SJCRH30 (cell line): ENCODE results near the gene SLC5A6. TPM values are rescaled to one million over a fixed set of nuclear protein-coding genes. Genes with fewer than 3 reads are reported as not detected.
"Not testable (repeated sequence)": the region's sequence is repeated elsewhere in the genome, so short reads cannot be mapped to it uniquely, and the experiment has no call there.

Experiments used
- DNase-seq, 2 experiments: peaks; one replicate each; pipeline ENCODE4 v3.0.0-alpha.2; 2015 to 2020
- H3K27ac ChIP-seq: fragments of 250-450 bp; sonication (Bioruptor Pico); 2 replicates; pipeline ENCODE4 v1.5.1; 2020; ENCODE audit warnings: mild to moderate bottlenecking, moderate library complexity
- H3K27me3 ChIP-seq: fragments of 250-450 bp; sonication (Bioruptor Pico); 2 replicates; pipeline ENCODE4 v1.5.1; 2020; ENCODE audit warnings: mild to moderate bottlenecking, moderate library complexity
- H3K36me3 ChIP-seq: fragments of 250-450 bp; sonication (Bioruptor Pico); 2 replicates; pipeline ENCODE4 v1.5.1; 2020; ENCODE audit warnings: mild to moderate bottlenecking, moderate library complexity
- H3K4me1 ChIP-seq: fragments of 250-450 bp; sonication (Bioruptor Pico); 2 replicates; pipeline ENCODE4 v1.5.1; 2020; ENCODE audit warnings: mild to moderate bottlenecking, moderate library complexity
- H3K4me3 ChIP-seq: fragments of 250-450 bp; sonication (Bioruptor Pico); 2 replicates; pipeline ENCODE4 v1.5.1; 2020; ENCODE audit warnings: mild to moderate bottlenecking, moderate library complexity
- H3K9me3 ChIP-seq: fragments of 250-450 bp; sonication (Bioruptor Pico); replicated peaks from 2 replicates; pipeline ENCODE4 v1.5.1; 2020; ENCODE audit warnings: mild to moderate bottlenecking, moderate library complexity
- total RNA-seq: library from RNA; depleted of rRNA; stranded (reverse); fragments of >200 nt; shearing (Covaris generic); gene quantifications from 2 replicates; pipeline ENCODE4 v1.2.3, GENCODE V29; 2014

SLC5A6 gene
- total RNA-seq, 1 experiment from 2014 or later: 95.9 TPM

GRCh38 chr2:27203741-27204140 lies 8.3 kb downstream of the SLC5A6 start:
- Histone ChIP-seq H3K9me3 (no peaks in the 10 kb centered on the region), H3K4me3 (no peak overlapping the region), H3K4me1 (no peaks in the 10 kb centered on the region), H3K27ac (no peak overlapping the region), H3K27me3 (no peaks in the 10 kb centered on the region), H3K36me3 (peaks cover 63% of the 10 kb centered on the region)
- DNase-seq: no peak

DNA sequence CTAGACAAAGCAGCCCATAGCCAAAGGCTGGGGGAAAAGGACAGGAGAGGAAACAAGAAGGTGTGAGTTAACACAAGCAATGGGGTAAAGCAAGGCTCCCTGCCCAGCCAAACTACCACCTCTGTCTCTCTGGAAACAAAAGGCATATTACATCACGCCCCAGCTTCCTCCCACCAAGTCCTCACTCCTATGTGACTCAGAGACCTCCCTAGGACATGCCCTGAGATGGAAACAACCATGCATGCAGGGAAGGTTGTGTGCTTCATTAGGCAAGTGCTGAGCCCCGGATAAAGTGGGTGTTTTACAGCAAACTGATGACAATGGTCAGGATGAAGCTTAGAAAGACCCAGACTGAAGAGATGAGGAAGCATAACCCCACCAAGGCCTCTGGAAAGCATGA lies 9.2 kb downstream of the SLC5A6 start:
- no peak for DNase-seq
- Histone ChIP-seq H3K36me3 (peaks cover 57% of the 10 kb centered on the region), H3K4me1 (no peaks in the 10 kb centered on the region), H3K27me3 (no peaks in the 10 kb centered on the region), H3K9me3 (no peaks in the 10 kb centered on the region), H3K4me3 (no peak overlapping the region), H3K27ac (no peak overlapping the region)

DNA sequence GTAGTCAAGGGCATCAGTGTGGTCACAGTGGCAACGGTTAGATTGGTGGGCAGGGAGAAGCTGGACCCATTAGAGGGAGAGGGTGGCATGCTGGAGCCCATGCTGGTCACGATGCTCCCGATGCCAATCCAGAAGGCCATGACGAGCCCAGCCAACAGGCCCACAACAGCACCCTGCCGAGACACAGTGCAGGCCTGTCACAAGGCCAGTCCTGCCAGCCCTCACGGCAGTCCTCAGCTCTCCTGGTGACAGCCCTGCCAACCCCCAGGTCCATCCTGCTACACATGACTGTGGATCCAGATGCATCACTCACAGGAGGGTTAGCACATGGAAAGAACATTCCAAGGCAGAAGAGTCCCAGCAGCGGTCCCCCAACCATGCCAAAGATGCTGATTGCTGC lies 10.4 kb downstream of the SLC5A6 start:
- no peak overlapping the region for H3K27ac ChIP-seq
- DNase-seq: no peak
- H3K4me3 ChIP-seq: no peak overlapping the region
- no peaks in the 10 kb centered on the region for H3K9me3 ChIP-seq
- H3K27me3 ChIP-seq: no peaks in the 10 kb centered on the region
- H3K4me1 ChIP-seq: no peaks in the 10 kb centered on the region
- H3K36me3 ChIP-seq: peaks cover 46% of the 10 kb centered on the region

DNA sequence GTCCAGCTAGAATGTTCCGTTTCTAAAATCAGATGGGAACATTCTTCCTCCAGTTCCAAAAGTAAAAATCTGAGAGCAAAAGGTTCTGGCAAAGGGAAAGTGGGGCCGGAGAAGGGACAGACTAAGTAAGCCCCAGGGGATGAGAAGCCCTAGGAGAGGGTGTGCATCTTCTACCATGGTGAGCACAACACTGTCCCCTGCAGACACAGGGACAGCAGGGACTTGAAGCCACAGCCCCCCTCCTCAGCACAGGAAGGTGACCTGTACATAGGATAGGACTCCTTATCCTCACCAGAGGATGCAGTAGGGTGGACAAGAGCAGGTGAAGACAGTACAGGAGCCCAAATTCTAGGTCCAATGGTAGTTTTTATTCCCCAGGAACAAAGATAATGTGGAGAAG lies 12.8 kb downstream of the SLC5A6 start:
- Histone ChIP-seq H3K4me1 (no peaks in the 10 kb centered on the region), H3K27me3 (no peaks in the 10 kb centered on the region), H3K36me3 (peaks cover 25% of the 10 kb centered on the region), H3K27ac (no peak overlapping the region), H3K4me3 (no peak overlapping the region), H3K9me3 (no peaks in the 10 kb centered on the region)
- DNase-seq: no peak

GRCh38 chr2:27198627-27199026 lies 13.4 kb downstream of the SLC5A6 start:
- no peak for DNase-seq
- H3K9me3 ChIP-seq: no peaks in the 10 kb centered on the region
- no peaks in the 10 kb centered on the region for H3K27me3 ChIP-seq
- H3K4me1 ChIP-seq: no peaks in the 10 kb centered on the region
- no peak overlapping the region for H3K27ac ChIP-seq
- no peak overlapping the region for H3K4me3 ChIP-seq
- peaks cover 19% of the 10 kb centered on the region for H3K36me3 ChIP-seq

- DNase-seq, H3K27me3 ChIP-seq, H3K4me3 ChIP-seq, H3K4me1 ChIP-seq, H3K9me3 ChIP-seq, H3K27ac ChIP-seq: not testable (repeated sequence)
- peaks cover 15% of the 10 kb centered on the region for H3K36me3 ChIP-seq
Measured at GRCh38 chr2:27198068-27198467, 14.0 kb downstream of the SLC5A6 start.

DNA sequence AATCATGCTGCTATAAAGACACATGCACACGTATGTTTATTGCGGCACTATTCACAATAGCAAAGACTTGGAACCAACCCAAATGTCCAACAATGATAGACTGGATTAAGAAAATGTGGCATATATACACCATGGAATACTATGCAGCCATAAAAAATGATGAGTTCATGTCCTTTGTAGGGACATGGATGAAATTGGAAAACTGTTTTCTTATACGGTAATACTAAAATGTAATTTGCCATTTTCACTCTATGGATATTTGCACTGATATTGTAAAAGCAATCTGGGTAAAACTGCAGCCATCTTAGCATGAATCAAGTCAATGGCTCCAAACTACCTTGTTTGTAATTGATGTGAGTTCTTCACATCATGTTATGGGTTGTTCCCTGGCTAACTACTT lies 16.3 kb downstream of the SLC5A6 start:
- H3K4me3 ChIP-seq, H3K27ac ChIP-seq, H3K27me3 ChIP-seq: not testable (repeated sequence)

GRCh38 chr2:27194538-27195354 lies 17.3 kb downstream of the SLC5A6 start:
- H3K36me3 ChIP-seq: no peaks in the 10 kb centered on the region; the same call in 1 of the 2 replicates
- no peak for DNase-seq
- no peak overlapping the region for H3K4me3 ChIP-seq
- no peaks in the 10 kb centered on the region for H3K9me3 ChIP-seq
- H3K4me1 ChIP-seq: no peaks in the 10 kb centered on the region
- H3K27me3 ChIP-seq: 0 out of 2 replicates have a peak, but pooled peaks cover 3% of the 10 kb centered on the region
- no peak overlapping the region for H3K27ac ChIP-seq

More for the DNA sequence above, 16.3 kb downstream of the SLC5A6 start:
- not testable (repeated sequence) for DNase-seq, H3K4me1 ChIP-seq, H3K36me3 ChIP-seq, H3K9me3 ChIP-seq

- Histone ChIP-seq H3K36me3 (no peaks in the 10 kb centered on the region), H3K4me3 (no peak overlapping the region), H3K27me3 (peaks cover 17% of the 10 kb centered on the region; the same call in 1 of the 2 replicates)
Measured at GRCh38 chr2:27191070-27191829, 20.8 kb downstream of the SLC5A6 start.

GRCh38 chr2:27189989-27190388 lies 22.1 kb downstream of the SLC5A6 start:
- H3K4me3 ChIP-seq: no peak overlapping the region
- no peak overlapping the region for H3K27ac ChIP-seq
- H3K27me3 ChIP-seq: peaks cover 17% of the 10 kb centered on the region; the same call in 1 of the 2 replicates
- no peaks in the 10 kb centered on the region for H3K36me3 ChIP-seq
- no peaks in the 10 kb centered on the region for H3K4me1 ChIP-seq
- no peak for DNase-seq
- H3K9me3 ChIP-seq: no peaks in the 10 kb centered on the region

More at GRCh38 chr2:27191070-27191829, 20.8 kb downstream of the SLC5A6 start:
- H3K9me3 ChIP-seq: no peaks in the 10 kb centered on the region
- DNase-seq: peak; percentile 58 to 76
- H3K27ac ChIP-seq: no peak overlapping the region
- H3K4me1 ChIP-seq: no peaks in the 10 kb centered on the region

DNA sequence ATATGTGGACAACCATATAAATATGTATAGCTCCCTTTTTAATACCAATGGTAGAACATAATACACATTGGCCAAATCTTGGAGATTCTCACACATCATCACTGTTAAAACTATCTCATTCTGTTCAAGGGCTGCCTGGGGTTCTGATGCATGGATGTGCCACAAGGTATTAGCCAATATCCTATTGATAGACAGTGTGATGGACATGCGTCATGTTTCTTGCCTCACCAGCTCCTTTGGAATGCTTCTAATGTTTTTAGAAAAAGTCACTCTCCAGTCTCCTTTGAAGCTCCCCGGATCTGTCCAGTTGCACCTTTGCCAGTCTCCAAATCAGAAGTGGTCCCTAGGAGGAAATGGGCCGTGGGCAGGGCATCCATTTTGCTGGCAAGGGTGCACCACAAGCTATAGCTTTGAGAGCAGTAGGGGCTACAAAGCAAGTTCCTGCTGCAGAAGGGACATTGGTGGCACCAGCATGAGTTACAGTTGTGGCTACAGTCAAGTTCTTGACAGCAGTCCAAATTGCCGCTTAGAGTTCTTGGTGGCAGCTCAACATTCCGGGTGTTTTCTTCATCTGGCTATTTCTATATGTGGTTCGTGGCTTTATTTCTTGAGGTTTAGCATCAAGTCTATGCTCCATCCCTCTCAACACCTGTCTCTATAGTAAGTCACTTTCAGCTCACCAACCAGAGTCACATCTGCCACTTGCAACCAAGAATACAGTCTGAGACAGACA lies 25.3 kb downstream of the SLC5A6 start:
- H3K36me3 ChIP-seq: no peaks in the 10 kb centered on the region
- H3K27ac ChIP-seq: no peak overlapping the region
- no peaks in the 10 kb centered on the region for H3K9me3 ChIP-seq
- H3K4me1 ChIP-seq: no peaks in the 10 kb centered on the region
- no peak overlapping the region for H3K4me3 ChIP-seq
- no peak for DNase-seq
- H3K27me3 ChIP-seq: peaks cover 23% of the 10 kb centered on the region

DNA sequence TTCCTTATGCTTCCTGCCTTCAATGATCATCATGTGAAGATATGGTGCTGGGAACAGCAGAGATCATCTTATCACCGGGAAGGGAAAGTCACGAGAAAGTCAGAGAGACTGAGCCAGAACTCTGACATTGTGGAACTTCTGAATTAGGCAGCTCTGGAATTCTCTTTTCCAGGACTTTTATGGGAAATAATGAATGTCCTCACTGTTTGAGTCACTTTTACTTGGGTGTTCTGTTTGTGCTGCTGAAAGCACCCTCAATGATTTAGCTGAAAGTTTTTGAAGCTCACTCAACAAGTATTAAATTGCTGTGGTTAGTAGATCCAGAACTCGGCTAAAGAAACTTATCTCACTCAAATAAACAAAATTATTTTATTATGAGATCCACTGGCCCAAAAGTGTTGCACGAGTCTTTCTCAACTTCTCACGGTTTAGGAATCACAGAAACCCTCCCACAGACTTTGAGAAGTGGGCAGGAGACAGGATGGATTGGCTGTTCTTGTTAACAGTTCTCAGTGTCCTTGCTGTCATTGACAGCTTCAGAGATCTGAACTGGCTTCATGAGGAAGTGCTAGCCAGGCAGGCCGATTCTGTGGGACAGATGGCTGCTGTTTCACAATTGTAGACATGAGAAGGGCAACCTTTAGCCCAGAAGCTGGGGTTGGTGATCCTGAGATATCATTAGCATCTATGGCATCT lies 26.6 kb downstream of the SLC5A6 start:
- Histone ChIP-seq H3K9me3 (no peaks in the 10 kb centered on the region), H3K27me3 (peaks cover 23% of the 10 kb centered on the region), H3K4me1 (no peaks in the 10 kb centered on the region), H3K36me3 (no peaks in the 10 kb centered on the region), H3K27ac (no peak overlapping the region), H3K4me3 (no peak overlapping the region)
- no peak for DNase-seq

DNA sequence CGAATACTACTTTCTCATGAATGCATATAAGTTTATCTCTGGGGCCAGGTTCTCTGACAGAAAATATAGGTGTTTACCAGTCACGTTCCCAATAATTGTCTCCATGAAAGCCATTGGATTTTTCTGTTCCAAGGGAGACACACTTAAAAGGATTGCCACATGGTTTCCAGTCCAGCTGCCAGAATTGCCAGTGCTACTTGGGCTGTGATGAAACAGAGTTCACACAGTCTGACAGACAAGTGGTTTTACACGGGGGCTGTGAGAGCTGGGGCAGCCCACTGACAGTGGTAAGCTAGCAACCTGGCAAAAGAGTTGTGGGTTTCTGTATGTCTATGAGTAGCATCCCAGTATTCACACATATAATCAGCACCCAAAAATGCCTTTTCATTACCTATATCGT lies 28.0 kb downstream of the SLC5A6 start:
- DNase-seq: no peak
- Histone ChIP-seq H3K27me3 (peaks cover 28% of the 10 kb centered on the region), H3K4me3 (no peak overlapping the region), H3K4me1 (no peaks in the 10 kb centered on the region), H3K9me3 (no peaks in the 10 kb centered on the region), H3K36me3 (no peaks in the 10 kb centered on the region), H3K27ac (no peak overlapping the region)

DNA sequence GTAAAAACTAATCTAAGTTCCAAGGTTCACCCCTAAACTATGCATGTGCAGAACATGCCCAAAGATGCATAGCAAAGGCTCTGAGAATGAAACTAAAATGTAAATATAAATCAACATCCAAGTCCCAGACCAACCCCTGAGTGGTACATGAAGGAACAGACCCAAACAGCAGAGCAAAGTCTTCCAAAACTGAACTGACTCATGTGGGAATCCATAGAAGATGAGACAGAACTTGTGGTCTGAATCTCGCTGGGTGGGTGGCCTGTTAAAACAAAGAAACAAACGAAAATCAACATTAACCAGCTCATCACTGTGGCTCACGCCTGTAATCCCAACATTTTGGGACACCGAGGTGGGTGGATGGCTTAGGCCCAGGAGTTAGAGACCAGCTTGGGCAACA lies 29.7 kb downstream of the SLC5A6 start:
- DNase-seq: no peak
- no peaks in the 10 kb centered on the region; the same call in 1 of the 2 replicates for H3K9me3 ChIP-seq
- no peaks in the 10 kb centered on the region for H3K36me3 ChIP-seq
- H3K4me1 ChIP-seq: no peaks in the 10 kb centered on the region
- H3K27ac ChIP-seq: no peak overlapping the region
- H3K4me3 ChIP-seq: no peak overlapping the region
- H3K27me3 ChIP-seq: peaks cover 26% of the 10 kb centered on the region
